ENCODE measurements around the gene DNAJC30.

GRCh38 chr7:73671857-73672445 lies 11.3 kb downstream of the DNAJC30 start:
- TF ChIP-seq, protein P1, sequence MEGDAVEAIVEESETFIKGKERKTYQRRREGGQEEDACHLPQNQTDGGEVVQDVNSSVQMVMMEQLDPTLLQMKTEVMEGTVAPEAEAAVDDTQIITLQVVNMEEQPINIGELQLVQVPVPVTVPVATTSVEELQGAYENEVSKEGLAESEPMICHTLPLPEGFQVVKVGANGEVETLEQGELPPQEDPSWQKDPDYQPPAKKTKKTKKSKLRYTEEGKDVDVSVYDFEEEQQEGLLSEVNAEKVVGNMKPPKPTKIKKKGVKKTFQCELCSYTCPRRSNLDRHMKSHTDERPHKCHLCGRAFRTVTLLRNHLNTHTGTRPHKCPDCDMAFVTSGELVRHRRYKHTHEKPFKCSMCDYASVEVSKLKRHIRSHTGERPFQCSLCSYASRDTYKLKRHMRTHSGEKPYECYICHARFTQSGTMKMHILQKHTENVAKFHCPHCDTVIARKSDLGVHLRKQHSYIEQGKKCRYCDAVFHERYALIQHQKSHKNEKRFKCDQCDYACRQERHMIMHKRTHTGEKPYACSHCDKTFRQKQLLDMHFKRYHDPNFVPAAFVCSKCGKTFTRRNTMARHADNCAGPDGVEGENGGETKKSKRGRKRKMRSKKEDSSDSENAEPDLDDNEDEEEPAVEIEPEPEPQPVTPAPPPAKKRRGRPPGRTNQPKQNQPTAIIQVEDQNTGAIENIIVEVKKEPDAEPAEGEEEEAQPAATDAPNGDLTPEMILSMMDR (IDR thresholded peaks at IDR 0.05), result no peak
- TF ChIP-seq, protein P2, sequence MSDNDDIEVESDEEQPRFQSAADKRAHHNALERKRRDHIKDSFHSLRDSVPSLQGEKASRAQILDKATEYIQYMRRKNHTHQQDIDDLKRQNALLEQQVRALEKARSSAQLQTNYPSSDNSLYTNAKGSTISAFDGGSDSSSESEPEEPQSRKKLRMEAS (CRISPR knock-in tag; IDR thresholded peaks at IDR 0.05), result no peak
- TF ChIP-seq, protein P3, sequence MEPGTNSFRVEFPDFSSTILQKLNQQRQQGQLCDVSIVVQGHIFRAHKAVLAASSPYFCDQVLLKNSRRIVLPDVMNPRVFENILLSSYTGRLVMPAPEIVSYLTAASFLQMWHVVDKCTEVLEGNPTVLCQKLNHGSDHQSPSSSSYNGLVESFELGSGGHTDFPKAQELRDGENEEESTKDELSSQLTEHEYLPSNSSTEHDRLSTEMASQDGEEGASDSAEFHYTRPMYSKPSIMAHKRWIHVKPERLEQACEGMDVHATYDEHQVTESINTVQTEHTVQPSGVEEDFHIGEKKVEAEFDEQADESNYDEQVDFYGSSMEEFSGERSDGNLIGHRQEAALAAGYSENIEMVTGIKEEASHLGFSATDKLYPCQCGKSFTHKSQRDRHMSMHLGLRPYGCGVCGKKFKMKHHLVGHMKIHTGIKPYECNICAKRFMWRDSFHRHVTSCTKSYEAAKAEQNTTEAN (CRISPR knock-in tag; IDR thresholded peaks at IDR 0.05), result no peak
- TF ChIP-seq E2F5 (CRISPR knock-in tag; IDR thresholded peaks at IDR 0.05), result no peak
- TF ChIP-seq, protein P4, sequence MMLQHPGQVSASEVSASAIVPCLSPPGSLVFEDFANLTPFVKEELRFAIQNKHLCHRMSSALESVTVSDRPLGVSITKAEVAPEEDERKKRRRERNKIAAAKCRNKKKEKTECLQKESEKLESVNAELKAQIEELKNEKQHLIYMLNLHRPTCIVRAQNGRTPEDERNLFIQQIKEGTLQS (CRISPR knock-in tag; conservative IDR thresholded peaks at IDR 0.05), result no peak
- no peak for TF ChIP-seq MLX (CRISPR knock-in tag; IDR thresholded peaks at IDR 0.05)
- no peak for TF ChIP-seq PRDM15 (CRISPR knock-in tag; IDR thresholded peaks at IDR 0.05)
- TF ChIP-seq SP1 (CRISPR knock-in tag; conservative IDR thresholded peaks at IDR 0.05), result no peak
